Activated naive CD4-positive, alpha-beta T cell (primary cell): ENCODE results near the gene VCX3A.
"Not testable (repeated sequence)": the region's sequence is repeated elsewhere in the genome, so short reads cannot be mapped to it uniquely, and the experiment has no call there.

Experiments
- DNase-seq, 4 experiments: peaks; one replicate each; lab custom pipeline; 2025; lab: John Stamatoyannopoulos, UW

The VCX3A gene

GRCh38 chrX:6535018-6535417, at the start of gene VCX3A:
TSS of gene VCX3A (minus strand) at chrX:6535118. CDS start at chrX:6534497, 621 bp downstream.
- not testable (repeated sequence) for DNase-seq

GRCh38 chrX:6574762-6575161, 39.8 kb upstream of the VCX3A start:
- DNase-seq = no peak

- DNase-seq = no peak
Measured at GRCh38 chrX:6568031-6568430, 33.1 kb upstream of the VCX3A start.

- no peak for DNase-seq
Measured at GRCh38 chrX:6558979-6559378, 24.1 kb upstream of the VCX3A start.

- no peak for DNase-seq
Measured at GRCh38 chrX:6557690-6558089, 22.8 kb upstream of the VCX3A start.

- no peak for DNase-seq
Measured at GRCh38 chrX:6550999-6551398, 16.1 kb upstream of the VCX3A start.

- no peak for DNase-seq
Measured at GRCh38 chrX:6545712-6546111, 10.8 kb upstream of the VCX3A start.

GRCh38 chrX:6526564-6527136, 8.3 kb downstream of the VCX3A start:
- no peak for DNase-seq

- no peak for DNase-seq
Measured at GRCh38 chrX:6517376-6517775, 17.5 kb downstream of the VCX3A start.

GRCh38 chrX:6506444-6506843, 28.5 kb downstream of the VCX3A start:
- DNase-seq = no peak

GRCh38 chrX:6505960-6506359, 29.0 kb downstream of the VCX3A start:
- no peak for DNase-seq

GRCh38 chrX:6500719-6501118, 34.2 kb downstream of the VCX3A start:
- DNase-seq = no peak

- DNase-seq = no peak
Measured at GRCh38 chrX:6498324-6498723, 36.6 kb downstream of the VCX3A start.
